A673 (cell line): ENCODE measurements around the gene ARHGAP40. TPM values are rescaled to one million over a fixed set of nuclear protein-coding genes. Genes with fewer than 3 reads are reported as not detected.

Experiments
- BruUV-seq: library from RNA; stranded (reverse); fragments of 400-500 nt; replicated peaks from 2 replicates; lab custom pipeline; 2021; lab: Mats Ljungman, UMichigan
- CTCF ChIA-PET: fragments of 300-600 bp; sonication (Branson Sonifier 250); formaldehyde crosslinking; loops from one replicate; lab custom pipeline; 2022; ENCODE audit warnings: antibody characterized with exemption; lab: Charles Lee
- POLR2A ChIA-PET: fragments of 300-600 bp; sonication (Branson Sonifier 250); formaldehyde crosslinking; loops from one replicate; lab custom pipeline; 2022; ENCODE audit warnings: antibody characterized with exemption; ENCODE audit not compliant: low non-redundant PET; lab: Charles Lee
- DNase-seq: peaks from one replicate; pipeline ENCODE4 v3.0.0-alpha.2; 2015; ENCODE audit warnings: low spot score
- H3K27ac ChIP-seq: fragments of 200-600 bp; sonication (generic); 2 replicates; pipeline ENCODE4 v1.5.1; 2016; ENCODE audit warnings: mixed run types, low read depth, mild to moderate bottlenecking, mixed read lengths, antibody characterized with exemption, low read length; ENCODE audit not compliant: poor library complexity, severe bottlenecking
- H3K27me3 ChIP-seq: fragments of 200-600 bp; sonication (generic); replicated peaks from 2 replicates; pipeline ENCODE4 v1.6.1; 2017; ENCODE audit warnings: mixed run types, low read depth, mild to moderate bottlenecking, mixed read lengths, antibody characterized with exemption, low read length; ENCODE audit not compliant: insufficient read depth, poor library complexity
- H3K36me3 ChIP-seq: fragments of 200-600 bp; sonication (generic); 2 replicates; pipeline ENCODE4 v1.6.1; 2016; ENCODE audit warnings: mixed run types, mild to moderate bottlenecking, mixed read lengths, antibody characterized with exemption, low read length; ENCODE audit not compliant: insufficient read depth, poor library complexity, severe bottlenecking
- H3K4me1 ChIP-seq: fragments of 200-600 bp; sonication (generic); 2 replicates; pipeline ENCODE4 v1.6.1; 2017; ENCODE audit warnings: mixed run types, mild to moderate bottlenecking, mixed read lengths, antibody characterized with exemption, low read length; ENCODE audit not compliant: insufficient read depth, poor library complexity, severe bottlenecking
- H3K4me3 ChIP-seq: fragments of 200-600 bp; sonication (generic); 2 replicates; pipeline ENCODE4 v1.5.1; 2016; ENCODE audit warnings: low read depth, mixed run types, mild to moderate bottlenecking, mixed read lengths, low read length; ENCODE audit not compliant: poor library complexity, severe bottlenecking
- H3K9me3 ChIP-seq: fragments of 200-600 bp; sonication (generic); 2 replicates; pipeline ENCODE4 v1.6.1; 2016; ENCODE audit warnings: mixed run types, low read depth, mild to moderate bottlenecking, mixed read lengths, antibody characterized with exemption, low read length; ENCODE audit not compliant: poor library complexity, severe bottlenecking
- EZH2 ChIP-seq: fragments of 200-600 bp; sonication (generic); IDR thresholded peaks from 2 replicates; pipeline ENCODE4 v1.6.1; 2017; ENCODE audit warnings: borderline replicate concordance, low read depth, mild to moderate bottlenecking, mixed read lengths, antibody characterized with exemption, low read length; ENCODE audit not compliant: poor library complexity, severe bottlenecking
- intact Hi-C: fragments of 100-400 bp; cut with micrococcal nuclease; formaldehyde crosslinking; loops from one replicate; pipeline ENCODE4 v1.10.0; 2022; ENCODE audit not compliant: unreplicated experiment
- total RNA-seq: library from RNA; stranded (reverse); gene quantifications from 2 replicates; pipeline ENCODE4 v1.2.3, GENCODE V29; 2021
- TF ChIP-seq, protein P1 (sequence below): fragments of 300-800, 200-600 bp; sonication (generic); conservative IDR thresholded peaks from 2 replicates; pipeline ENCODE4 v1.5.1; 2017; ENCODE audit warnings: low read depth, mild to moderate bottlenecking, antibody characterized with exemption, low read length, moderate library complexity, mixed read lengths

ARHGAP40 gene
- total RNA-seq, 1 experiment from 2014 or later = not detected

DNA sequence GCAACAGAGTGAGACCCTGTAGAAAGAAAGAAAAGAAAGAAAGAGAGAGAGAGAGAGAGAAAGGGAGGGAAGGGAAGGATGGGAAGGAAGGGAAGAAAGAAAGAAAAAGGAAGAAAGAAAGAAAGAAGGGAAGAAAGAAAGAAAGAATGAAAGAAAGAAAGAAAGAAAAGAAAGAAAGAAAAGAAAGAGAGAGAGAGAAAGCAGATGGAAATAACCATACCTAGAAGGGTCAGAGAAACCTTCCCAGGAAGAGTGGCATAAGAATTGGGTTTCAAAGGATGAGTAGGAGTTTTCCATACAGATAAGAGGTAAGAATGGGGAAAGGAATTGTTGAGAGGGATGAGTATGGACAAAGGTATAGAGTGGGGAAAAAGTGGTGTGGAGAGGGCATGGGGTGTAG, 68.1 kb downstream of the ARHGAP40 start:
- Histone ChIP-seq H3K27me3 (no peaks in the 10 kb centered on the region), H3K4me3 (no peak overlapping the region), H3K27ac (no peak overlapping the region), H3K4me1 (peaks cover 6% of the 10 kb centered on the region), H3K36me3 (no peaks in the 10 kb centered on the region), H3K9me3 (no peaks in the 10 kb centered on the region)
- CTCF ChIA-PET = no interaction called here
- no TSS peak for BruUV-seq
- TF ChIP-seq, protein P1, sequence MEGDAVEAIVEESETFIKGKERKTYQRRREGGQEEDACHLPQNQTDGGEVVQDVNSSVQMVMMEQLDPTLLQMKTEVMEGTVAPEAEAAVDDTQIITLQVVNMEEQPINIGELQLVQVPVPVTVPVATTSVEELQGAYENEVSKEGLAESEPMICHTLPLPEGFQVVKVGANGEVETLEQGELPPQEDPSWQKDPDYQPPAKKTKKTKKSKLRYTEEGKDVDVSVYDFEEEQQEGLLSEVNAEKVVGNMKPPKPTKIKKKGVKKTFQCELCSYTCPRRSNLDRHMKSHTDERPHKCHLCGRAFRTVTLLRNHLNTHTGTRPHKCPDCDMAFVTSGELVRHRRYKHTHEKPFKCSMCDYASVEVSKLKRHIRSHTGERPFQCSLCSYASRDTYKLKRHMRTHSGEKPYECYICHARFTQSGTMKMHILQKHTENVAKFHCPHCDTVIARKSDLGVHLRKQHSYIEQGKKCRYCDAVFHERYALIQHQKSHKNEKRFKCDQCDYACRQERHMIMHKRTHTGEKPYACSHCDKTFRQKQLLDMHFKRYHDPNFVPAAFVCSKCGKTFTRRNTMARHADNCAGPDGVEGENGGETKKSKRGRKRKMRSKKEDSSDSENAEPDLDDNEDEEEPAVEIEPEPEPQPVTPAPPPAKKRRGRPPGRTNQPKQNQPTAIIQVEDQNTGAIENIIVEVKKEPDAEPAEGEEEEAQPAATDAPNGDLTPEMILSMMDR = no peak
- TF ChIP-seq EZH2 = no peak
- POLR2A ChIA-PET = no interaction called here
- no peak for DNase-seq
- intact Hi-C loops = no loop called here

DNA sequence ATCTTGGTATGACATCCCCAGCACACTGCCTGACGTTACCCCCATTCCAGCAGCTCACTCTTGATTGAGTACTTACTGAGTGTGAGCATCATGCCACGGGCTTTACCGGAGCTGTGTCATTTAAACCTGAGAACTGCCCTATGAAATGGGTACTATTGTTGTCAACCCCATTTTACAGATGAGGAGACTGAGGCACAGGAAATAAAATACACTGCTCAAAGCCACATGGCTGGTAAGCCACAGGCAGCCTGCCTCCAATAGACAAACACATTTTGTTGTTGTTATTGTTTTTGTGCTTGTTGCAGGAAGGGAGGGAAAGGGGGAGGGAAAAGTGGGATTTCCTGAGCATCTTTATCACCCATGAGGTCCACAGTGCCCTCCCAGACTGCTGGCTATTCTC, 69.2 kb downstream of the ARHGAP40 start:
- ChIA-PET POLR2A (no interaction called here), CTCF (no interaction called here)
- intact Hi-C loops = no loop called here
- Histone ChIP-seq H3K4me1 (peaks cover 6% of the 10 kb centered on the region), H3K27ac (no peak overlapping the region), H3K27me3 (no peaks in the 10 kb centered on the region), H3K4me3 (no peak overlapping the region), H3K36me3 (no peaks in the 10 kb centered on the region), H3K9me3 (no peaks in the 10 kb centered on the region)
- no peak for DNase-seq
- BruUV-seq = no TSS peak
- TF ChIP-seq, protein P1 = no peak
- no peak for TF ChIP-seq EZH2

DNA sequence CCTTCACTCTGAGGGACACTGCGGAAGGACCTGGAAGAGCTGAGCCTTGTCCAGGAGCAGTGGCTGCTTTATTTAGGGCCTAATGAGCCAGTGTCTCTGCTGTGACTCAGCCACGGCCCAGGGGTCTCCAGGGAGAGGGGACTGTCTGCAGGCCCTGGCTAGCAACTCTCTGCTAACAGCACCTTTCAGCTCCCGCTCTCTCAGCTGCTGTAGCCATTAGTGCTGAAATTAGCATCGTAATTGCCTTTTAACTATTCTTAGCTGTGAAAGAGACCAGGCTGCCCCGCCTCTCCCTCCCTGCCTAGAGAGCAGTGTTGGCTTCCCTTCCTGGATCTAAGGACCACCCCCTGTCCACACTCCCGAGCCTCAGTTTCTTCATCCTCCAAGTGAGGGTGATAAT, 69.6 kb downstream of the ARHGAP40 start:
- H3K27ac ChIP-seq = no peak overlapping the region
- CTCF ChIA-PET = no interaction called here
- no peak overlapping the region for H3K4me3 ChIP-seq
- POLR2A ChIA-PET = no interaction called here
- no TSS peak for BruUV-seq
- H3K36me3 ChIP-seq = no peaks in the 10 kb centered on the region
- intact Hi-C loops = no loop called here
- no peaks in the 10 kb centered on the region for H3K27me3 ChIP-seq
- TF ChIP-seq EZH2 = no peak
- TF ChIP-seq, protein P1 = no peak
- peaks cover 6% of the 10 kb centered on the region for H3K4me1 ChIP-seq
- no peaks in the 10 kb centered on the region for H3K9me3 ChIP-seq
- no peak for DNase-seq
